NCI-H1105 treated with DMSO at 0.1 percent for 48 hours (cell line): ENCODE data around the gene TPPP2.

Experiments
- DNase-seq: peaks from one replicate; lab custom pipeline; 2025; lab: John Stamatoyannopoulos, UW

Gene TPPP2

DNA sequence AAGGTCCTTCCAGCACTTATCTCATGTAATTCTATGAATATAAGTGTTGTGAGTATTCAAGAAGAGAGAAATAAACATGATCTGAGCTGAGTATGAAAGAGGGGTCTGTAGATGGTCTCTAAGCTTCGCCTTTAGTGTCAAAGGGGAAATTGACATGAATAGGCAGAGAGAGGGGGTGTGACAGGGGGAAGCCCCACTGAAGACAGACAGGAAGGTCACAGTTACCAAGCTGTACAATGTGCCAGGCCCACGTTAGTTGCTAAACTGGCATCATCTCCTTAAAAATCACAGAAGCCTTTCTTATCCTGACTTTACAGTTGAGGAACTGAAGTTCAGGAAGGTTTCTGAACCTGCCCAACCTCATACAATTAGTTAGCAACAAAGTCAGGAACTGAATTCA, 47.7 kb downstream of the TPPP2 start:
- DNase-seq = no peak

DNA sequence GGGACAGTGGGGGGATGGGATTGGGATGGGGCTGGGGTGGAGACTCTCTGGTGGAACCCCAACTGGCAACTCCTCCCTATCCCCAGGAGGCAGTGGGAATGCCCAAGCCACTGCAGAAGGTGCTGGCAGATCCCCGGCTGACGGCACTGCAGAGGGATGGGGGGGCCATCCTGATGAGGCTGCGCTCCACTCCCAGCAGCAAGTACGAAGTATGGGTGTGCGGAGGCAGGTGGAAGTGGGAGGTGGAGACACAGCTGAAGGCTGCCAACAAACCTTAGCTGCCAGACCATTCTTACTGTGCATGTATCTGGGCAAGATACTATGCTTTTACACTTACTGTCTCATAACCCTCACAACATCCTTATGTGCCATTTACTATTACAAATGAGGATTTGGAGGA, 48.3 kb downstream of the TPPP2 start:
- DNase-seq = no peak

DNA sequence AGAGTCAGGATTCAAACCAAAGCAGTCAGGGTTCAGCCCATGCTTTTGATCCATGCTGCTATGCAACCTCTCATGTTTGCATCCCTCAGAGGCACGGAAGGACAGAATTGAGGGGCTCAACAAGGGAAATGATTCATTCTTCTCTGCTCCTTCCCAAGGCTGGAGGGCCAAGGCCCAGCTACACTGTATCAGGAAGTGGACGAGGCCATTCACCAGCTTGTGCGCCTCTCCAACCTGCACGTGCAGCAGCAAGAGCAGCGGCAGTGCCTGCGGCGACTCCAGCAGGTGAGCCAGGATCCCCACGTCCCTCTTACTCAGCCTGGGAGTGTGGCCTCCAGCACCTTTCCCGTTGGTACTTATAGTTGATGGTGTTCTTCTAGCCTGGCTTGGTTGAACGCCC, 48.7 kb downstream of the TPPP2 start:
- no peak for DNase-seq

DNA sequence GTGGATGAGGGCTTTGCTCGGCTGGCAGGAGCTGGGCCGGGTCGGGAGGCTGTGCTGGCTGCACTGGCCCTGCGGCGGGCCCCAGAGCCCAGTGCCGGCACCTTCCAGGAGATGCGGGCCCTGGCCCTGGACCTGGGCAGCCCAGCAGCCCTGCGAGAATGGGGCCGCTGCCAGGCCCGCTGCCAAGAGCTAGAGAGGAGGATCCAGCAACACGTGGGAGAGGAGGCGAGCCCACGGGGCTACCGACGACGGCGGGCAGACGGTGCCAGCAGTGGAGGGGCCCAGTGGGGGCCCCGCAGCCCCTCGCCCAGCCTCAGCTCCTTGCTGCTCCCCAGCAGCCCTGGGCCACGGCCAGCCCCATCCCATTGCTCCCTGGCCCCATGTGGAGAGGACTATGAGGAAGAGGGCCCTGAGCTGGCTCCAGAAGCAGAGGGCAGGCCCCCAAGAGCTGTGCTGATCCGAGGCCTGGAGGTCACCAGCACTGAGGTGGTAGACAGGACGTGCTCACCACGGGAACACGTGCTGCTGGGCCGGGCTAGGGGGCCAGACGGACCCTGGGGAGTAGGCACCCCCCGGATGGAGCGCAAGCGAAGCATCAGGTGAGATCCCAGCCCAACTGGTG, 51.6 kb downstream of the TPPP2 start:
- DNase-seq = no peak
